Stimulated activated CD4-positive, alpha-beta T cell treated with anti-CD3 and anti-CD28 coated beads, TNF-alpha, amount 100 ng/mL, for 1 hour (primary cell): ENCODE results near the gene RNF144B.
"Not testable (repeated sequence)": the region's sequence is repeated elsewhere in the genome, so short reads cannot be mapped to it uniquely, and the experiment has no call there.

ENCODE experiments used
- DNase-seq, 3 donors: peaks; one replicate each; pipeline ENCODE4 v3.0.0-alpha.2; 2020; ENCODE audit warnings: low read depth in 3 of 3, low spot score in 1 of 3

RNF144B gene

DNA sequence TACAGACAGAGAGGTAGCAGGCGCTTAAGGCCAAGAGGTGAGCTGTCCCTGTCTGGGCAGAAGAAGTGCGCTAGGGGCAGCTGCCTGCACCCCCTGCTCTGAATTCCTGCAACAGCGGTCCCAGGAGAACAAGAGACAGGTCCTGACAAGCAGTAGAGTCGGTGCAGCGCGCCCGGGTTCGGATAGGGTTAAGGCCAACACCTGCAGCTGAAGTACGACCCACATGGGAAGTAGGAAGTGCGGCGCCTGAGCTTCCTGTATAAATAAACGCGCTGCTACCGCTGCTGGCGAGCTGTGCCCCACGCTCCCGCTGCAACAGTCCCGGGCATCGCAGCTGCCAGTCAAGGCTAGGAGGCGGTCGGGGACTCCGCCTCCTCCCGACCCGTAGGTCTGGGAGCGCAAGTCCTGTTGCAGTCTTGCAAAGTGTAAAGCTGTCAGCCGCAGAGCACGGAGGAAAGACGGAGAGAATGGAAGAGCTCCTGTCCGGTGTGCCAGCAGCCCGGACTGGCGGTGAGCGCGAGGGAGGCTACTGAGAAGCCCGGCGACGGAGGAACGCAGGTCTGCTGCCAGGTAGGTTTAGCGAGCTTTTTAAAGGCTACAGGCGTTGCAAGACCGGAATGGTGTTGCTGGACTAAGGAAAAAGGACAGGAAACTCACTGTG, at the start of gene RNF144B:
TSS of gene RNF144B (plus strand) at position 290 of the 661 bp plus-strand sequence. CDS start 12,185 bp downstream, outside the sequence.
- DNase-seq = peak; percentile 4 to 40 (median 35)

DNA sequence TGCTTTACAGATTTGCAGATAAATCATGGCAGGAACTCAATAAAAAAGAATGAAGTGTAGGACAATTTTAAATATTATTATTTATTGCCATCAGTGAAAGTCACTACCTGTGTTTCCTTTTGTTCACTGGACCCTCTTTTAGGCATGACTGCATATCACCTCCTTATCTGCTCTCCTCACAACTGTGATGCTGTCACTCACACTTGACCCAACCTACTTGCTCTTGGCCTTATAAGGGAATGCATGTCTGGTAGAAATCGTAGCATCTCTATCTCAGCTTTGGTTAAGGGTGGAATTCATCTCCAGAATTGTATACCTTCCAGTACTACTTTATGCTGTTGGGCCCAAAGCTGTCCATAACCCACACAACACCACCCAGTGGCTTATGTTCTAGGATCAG, 47.6 kb upstream of the RNF144B start:
- DNase-seq = no peak

DNA sequence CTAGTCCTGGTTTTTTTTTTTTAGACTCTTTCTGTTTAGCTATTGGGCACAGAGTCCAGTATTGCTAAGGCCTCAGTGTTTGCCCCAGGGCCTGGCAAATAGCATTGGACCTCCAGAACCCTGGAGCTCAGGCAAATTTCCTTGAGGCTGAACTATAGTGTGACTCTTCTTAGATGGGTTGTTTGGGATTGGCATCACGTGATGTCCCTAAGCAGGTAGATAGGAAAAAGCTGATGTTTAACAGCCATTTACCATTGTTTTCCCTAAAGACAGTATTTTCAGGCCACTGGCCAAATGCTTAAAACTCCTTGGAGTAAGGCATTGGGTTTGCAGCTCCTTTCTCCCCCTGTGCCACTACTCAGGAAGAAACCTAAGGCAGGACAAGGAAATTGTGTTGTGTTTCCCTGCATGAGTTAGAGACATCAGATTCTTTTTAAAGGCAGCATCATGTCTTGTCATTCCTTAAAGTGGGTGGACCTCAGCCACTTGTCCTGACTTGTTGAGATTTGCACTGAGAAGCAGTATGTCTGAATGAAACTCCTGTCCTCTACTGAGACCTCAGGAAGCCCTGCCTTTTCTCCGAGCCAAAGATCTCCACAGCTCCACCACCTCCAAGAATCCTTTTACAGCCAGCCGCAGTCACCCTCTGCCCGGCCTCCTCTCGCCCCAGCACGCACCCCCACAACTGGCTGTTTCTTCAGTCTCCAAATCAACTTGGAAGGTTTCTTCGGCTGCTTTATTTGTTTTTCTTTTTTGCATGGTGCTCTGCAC, 46.2 kb upstream of the RNF144B start:
- DNase-seq = no peak

DNA sequence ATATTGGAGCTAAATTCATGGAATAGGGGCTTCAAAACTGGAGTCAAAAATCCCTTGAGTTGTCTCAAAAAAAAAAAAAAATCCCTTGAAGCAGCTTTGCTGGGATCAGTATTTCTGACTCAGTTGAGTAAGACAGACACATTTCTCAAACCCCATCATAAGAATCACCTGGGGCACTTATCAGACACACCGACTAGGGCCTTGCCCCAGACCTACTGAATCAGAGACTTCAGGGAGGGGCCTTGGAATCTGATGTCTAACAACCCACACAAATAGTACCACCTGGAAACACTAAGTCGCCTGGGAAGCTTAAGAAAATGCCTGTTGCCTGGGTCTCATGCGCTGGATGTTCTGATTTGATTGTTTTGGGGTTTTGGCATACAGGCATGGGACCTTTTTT, 44.9 kb upstream of the RNF144B start:
- no peak for DNase-seq

DNA sequence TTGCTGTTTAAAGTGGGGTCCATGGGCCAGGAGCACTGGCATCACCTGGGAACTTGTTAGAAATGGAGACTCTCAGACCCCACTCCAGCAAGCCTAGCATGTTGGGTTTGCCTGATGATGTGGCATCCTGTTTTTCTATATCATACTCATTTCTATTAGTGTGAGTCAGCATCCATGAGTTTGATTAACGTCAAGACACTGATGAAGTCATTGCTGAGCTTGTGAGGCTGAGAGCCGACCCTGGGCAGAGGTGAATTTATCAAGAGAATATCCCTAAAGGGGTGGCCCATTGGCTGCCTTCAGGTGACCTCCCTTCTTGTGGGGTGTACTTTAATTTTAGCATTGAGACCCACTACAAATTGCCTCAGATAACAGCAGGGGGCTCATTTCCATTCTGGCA, 43.4 kb upstream of the RNF144B start:
- no peak for DNase-seq

DNA sequence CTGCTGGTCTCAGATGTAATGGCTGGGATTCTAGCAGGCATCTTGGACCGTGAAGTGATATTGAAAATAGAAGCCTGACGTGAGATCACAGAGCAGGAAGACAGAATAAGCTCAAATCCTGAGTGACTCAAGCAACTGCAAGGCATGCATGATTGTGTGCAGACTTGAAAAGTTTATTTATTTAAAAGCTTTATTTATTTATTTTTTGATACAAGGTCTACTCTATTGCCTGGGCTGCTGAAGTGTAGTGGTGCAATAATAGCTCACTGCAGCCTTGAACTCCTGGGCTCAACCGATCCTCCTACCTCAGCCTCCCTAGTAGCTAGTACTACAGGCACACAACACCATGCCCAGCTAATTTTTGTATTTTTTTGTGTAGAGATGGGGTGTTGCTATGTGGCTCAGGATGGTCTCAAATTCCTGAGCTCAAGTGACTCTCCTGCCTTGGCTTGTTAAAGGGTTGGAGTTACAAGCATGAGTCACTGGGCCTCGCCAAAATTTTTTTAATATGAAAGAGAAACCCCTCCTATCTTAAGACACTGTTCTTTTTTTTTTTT, 40.1 kb upstream of the RNF144B start:
- no peak for DNase-seq

DNA sequence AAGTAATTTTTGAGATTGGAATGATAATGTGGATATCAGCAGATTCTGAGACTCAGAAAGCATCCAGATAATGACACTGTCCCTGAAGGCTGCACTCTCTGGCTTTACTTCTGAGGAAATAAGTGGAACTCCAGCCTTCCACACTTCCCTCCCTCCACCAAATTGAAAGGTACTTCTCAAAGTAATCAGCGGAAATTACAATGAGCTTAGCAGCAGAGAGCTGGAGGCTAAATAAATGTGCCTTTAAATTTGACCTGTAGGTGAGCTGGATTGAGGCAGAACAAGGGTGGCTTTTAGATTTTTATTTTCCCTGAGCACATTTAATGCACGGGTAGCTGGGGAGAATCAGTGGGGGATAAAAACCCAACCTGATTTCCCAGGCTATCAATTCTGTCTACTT, 39.3 kb upstream of the RNF144B start:
- no peak for DNase-seq

DNA sequence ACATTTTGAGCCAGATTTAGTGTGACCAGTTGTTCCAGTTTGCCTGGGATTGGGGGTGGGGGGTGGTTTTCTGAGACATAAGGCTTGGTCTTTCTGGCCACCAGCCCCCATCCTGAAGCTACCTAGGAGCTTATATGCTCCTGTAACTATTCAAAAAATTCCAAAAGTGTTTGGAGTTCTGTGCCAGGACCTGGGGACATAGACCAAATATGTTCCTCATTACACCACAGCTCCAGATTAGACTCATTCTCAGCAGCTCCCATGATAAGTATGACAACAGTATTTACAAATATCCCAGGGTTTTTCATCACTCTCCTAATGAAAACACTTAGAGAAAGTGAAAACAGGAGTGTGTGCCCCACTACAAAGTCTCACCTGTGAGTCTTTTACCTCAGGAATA, 37.8 kb upstream of the RNF144B start:
- DNase-seq = no peak

DNA sequence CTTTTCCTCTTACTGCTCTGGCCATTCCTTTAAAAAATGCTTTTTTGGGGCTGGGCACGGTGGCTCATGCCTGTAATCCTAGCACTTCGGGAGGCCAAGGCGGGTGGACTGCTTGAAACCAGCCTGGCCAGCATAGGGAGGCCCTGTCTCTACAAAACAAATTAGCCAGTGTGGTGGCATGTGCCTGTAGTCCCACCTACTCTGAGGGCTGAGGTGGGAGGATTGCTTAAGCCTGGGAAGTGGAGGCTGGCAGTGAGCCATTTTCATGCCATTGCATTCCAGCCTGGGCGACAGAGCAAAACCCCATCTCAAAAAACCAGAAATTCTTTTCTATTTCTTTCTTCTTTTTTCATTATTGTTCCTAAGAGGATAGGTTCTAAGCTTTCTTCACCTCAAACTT, 36.9 kb upstream of the RNF144B start:
- DNase-seq = no peak

DNA sequence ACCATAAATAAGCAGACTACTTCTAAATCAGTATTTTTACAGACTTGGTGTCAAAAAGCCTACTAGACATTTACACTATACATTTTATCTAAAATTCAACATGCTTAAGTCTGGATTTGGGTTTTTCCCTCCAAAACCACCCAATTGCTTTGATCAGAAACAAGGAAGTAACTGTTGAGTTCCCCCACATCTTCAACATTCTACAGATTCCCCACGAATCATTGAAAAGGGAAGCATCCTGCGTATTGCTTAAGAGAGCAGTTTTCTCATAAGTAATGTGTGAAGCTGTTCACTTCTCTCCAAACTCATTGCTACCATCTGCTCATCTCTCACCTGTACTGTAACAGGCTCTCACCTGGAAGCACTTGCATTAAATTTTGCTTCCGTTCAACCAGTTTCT, 36.4 kb upstream of the RNF144B start:
- DNase-seq = no peak

DNA sequence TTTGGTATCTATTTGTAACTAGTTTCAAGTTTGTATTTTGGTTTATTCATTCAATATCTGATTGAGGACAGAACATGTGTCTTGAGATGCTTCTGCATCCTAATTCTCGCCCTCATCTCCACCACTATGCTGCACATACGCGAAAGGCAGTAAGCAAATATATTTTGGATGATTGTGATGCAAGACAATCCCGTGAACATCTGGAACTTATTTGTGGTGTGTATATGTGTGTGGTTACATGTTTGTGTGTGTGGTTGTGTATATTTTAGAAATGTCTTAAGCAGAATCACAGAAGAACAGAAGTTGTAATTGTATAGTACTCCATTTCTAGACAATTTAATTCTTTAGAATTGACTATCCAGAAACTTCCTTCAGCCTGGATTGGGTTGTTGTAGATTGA, 35.1 kb upstream of the RNF144B start:
- DNase-seq = no peak

DNA sequence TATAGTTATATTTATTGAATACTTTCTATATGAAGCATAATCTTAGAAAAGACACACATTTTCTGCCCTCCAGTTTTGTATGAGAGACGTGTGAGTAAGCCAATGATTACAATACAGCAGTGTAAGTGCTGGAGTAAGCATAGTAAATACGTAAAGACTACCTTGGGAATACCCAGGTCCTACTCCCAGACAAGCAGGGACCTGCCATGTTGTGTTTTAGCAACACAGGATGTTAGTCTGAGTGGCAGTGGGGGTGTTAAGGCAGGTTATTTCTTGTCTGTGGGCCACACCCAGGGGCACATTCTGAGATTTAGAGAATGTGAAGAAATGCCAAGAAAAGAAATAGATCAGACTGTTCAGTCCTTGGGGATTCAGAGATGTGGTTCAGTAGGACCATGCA, 34.3 kb upstream of the RNF144B start:
- DNase-seq = no peak

DNA sequence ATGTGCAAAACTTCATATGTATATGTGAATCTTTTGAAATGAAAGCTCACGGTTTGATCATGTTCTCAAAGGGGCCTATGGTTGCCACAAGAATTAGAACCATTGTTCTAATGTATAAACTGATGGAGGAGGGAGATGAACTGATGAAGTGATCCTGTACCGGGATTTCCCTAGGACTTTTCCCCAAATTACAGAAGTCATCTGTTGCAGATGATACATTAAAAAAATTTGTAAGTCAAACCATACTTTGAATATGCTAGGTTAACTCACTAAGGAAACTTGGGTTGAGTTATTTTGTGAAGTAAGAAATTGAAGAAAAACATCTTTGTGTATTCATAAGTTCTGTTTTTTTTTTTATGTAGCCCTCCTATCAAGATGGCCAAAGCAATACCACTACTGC, 33.9 kb upstream of the RNF144B start:
- DNase-seq = no peak

DNA sequence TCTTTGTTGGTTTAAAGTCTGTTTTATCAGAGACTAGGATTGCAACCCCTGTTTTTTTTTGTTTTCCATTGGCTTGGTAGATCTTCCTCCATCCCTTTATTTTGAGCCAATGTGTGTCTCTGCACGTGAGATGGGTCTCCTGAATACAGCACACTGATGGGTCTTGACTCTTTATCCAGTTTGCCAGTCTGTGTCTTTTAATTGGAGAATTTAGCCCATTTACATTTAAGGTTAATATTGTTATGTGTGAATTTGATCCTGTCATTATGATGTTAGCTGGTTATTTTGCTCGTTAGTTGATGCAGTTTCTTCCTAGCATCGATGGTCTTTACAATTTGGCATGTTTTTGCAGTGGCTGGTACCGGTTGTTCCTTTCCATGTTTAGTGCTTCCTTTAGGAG, 29.6 kb upstream of the RNF144B start:
- DNase-seq = not testable (repeated sequence)

DNA sequence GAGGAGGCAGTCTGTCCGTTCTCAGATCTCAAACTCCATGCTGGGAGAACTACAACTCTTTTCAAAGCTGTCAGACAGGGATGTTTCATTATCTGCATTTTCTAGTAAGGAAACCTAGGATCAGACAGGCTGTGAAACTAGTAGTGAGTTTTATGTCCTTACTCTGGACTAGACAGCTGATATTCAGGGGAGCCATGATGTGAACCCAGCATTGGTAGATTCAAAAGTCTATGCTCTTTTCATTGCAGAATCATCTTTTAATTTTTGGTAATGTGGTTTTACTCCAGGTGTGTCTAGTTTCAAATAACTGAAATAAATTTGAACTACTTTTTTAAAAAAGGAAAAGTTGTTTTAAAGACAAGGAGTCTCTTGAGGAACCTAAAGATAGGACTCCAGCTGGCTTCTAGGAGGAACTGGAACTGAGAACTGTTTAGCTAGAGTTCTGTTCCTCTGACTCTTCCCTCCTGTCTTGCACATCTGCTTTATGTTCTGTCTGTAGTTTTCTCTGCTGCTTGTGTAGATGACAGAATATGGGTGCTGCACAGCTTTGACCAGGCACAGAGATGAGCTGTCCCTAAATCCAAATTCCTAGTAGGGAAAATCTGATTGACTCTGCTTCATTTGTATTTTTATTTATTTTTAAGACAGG, 27.8 kb upstream of the RNF144B start:
- DNase-seq = no peak

DNA sequence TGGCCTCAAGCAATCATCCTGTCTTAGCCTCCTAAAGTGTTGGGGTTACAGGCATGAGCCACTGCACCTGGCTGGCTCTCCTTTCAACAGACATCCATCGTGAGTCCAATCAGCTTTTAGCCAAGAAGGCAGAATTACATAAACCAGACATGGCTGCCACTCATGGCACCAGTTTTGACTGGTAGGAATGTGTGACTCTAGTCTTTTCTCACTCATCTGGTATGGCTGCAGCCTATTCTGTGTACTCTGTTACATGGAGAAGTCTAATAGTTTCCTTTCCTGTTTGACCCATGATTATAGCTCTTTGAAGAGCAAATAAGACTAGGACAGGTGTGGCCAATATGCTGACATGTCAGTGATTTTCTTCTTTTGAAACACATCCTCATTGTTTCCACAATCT, 27.0 kb upstream of the RNF144B start:
- no peak for DNase-seq

DNA sequence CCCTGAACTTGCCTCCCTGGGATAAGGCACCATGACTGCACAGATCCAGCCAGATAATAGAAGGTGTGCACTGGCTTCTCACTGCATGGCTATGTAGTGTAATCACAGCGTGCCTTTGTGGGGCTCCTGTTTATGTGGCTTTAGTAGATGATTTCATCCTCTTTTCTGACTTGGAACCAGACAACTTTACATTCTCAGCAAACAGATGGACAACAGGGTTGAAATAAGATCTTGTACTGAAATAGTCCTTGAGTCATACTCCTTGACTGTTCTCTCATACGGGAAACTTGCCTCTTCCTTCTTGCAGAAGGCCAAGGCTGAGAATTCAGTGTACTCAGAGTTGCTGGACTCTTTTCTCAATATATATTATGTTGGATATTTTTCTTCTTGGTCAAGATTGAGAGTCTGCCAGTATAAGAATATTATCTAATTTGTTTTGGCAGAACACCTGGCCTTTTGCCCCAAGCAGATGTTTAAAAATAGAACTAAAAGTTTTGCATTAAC, 25.0 kb upstream of the RNF144B start:
- DNase-seq = no peak

DNA sequence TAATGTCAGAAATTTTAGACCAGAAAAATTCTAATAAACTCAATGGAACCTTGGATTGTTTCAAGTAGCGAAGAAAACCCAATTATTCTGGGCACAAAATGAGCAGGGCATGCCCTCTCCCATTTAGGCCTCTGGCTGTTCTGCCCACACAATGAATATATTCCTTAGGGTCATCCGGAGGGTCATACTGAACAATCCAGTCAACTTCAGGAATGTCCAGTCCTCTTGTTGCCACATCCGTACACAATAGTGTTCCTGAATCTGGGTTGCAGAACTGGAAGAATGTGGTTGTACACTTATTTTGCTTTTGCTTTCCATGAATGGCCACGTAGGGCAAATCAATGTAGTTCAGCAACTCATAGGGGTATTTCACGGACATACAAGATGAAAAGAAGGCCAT, 23.4 kb upstream of the RNF144B start:
- DNase-seq = no peak

DNA sequence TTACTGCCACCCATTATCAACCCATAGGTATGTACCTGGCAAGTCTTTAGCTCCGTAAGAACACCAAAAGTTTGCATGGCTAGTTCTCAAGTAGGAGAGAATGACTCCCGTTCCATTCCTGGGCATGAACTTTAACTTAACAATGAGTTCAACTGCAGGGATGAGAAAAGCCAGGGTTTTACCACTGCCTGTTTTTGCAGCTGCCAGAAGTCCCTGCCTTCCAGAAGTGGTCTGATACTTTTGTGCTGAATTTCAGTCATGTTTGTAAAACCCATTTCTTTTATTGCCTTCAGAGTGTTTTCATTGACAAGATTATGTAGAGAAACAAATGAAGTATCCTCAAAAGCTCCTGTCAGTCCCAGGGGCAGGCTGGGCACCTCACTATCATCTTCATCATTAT, 22.6 kb upstream of the RNF144B start:
- DNase-seq = not testable (repeated sequence)

DNA sequence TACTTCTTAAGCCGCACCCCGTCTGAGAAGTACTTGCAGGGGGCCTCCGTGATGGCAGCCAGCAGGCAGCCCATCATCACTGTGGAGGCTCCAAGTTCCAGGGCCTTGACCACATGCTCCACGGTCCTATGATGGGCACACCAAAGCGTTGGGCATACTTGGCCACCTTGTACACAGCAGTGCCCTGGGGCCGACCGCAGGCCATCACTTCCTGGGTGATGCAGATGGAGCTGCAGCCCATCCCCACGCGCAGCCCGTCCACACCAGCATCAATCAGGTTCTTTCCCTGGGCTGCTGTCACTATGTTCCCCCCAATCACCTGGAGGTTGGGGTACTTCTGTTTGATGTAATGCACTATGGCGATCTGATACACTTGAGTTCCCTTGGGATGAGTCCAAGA, 19.8 kb upstream of the RNF144B start:
- DNase-seq = no peak

DNA sequence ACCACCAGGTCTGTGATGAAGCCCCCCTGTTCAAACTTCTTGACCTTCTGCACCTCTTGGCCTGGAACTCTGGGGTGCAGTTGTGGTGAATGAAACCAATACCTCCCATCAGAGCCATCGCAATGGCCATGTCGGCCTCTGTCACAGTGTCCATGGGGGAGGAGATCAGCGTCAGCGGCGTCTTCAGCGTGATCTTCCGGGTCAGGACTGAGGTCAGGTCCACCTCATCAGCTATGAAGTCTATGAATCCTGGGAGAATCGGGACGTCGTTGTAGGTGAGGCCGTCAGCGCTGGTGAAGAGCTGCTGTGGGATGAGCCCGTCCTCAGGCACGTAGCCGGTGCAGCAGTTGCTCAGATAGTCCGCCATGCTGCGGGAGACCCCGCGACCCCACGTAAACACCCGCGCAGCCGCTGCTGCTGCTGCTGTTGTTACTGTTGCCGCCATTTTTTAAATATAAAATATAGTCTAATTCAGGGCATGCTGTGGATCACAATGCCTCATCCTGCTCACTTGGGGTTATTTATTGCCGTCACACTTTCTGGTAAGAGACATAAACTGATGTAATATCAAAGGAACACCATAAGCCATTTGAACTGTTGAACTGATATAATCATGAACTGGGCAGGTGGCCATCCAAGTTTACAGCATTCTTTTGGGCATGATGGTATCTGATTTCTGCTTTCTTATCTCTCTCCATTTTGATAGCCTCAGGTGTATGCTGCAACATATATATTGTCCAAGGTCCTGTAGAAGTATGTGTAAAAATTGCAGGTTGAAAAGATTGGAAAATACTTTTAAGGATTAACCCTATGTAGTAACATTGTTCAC, 18.7 kb upstream of the RNF144B start:
- DNase-seq = no peak
